ENCODE measurements around the gene PAK6.

PAK6 gene

GRCh38 chr15:40293905-40294895 lies 55.3 kb downstream of the PAK6 start:
- DNase-seq = no peak

- no peak for DNase-seq
Observed at GRCh38 chr15:40295297-40295696, 56.4 kb downstream of the PAK6 start.

- DNase-seq = no peak
Observed at GRCh38 chr15:40295877-40296560, 57.2 kb downstream of the PAK6 start.

GRCh38 chr15:40296561-40297230 lies 57.8 kb downstream of the PAK6 start:
- DNase-seq = no peak

GRCh38 chr15:40297356-40297755 lies 58.5 kb downstream of the PAK6 start:
- DNase-seq = no peak

- no peak for DNase-seq
Observed at GRCh38 chr15:40298216-40298935, 59.5 kb downstream of the PAK6 start.

- no peak for DNase-seq
Observed at GRCh38 chr15:40300367-40300766, 61.5 kb downstream of the PAK6 start.

- no peak for DNase-seq
Observed at GRCh38 chr15:40300771-40301170, 61.9 kb downstream of the PAK6 start.

GRCh38 chr15:40301467-40302179 lies 62.8 kb downstream of the PAK6 start:
- DNase-seq = no peak

GRCh38 chr15:40302288-40302886 lies 63.5 kb downstream of the PAK6 start:
- DNase-seq = no peak

- DNase-seq = no peak
Observed at GRCh38 chr15:40302981-40303380, 64.1 kb downstream of the PAK6 start.

GRCh38 chr15:40303576-40303975 lies 64.7 kb downstream of the PAK6 start:
- DNase-seq = no peak

GRCh38 chr15:40305281-40305680 lies 66.4 kb downstream of the PAK6 start:
- DNase-seq = no peak

GRCh38 chr15:40306371-40306770 lies 67.5 kb downstream of the PAK6 start:
- no peak for DNase-seq

- no peak for DNase-seq
Observed at GRCh38 chr15:40306908-40307307, 68.0 kb downstream of the PAK6 start.

GRCh38 chr15:40307421-40308211 lies 68.8 kb downstream of the PAK6 start, which contains the start of gene PLCB2:
PLCB2 (minus strand) TSS chr15:40307935; CDS start chr15:40307672, 263 bp downstream.
- DNase-seq = peak; percentile 80

GRCh38 chr15:40309344-40309862 lies 70.5 kb downstream of the PAK6 start:
- no peak for DNase-seq

- DNase-seq = peak; percentile 62
Observed at GRCh38 chr15:40310001-40310959, 71.4 kb downstream of the PAK6 start.

GRCh38 chr15:40310993-40311392 lies 72.1 kb downstream of the PAK6 start:
- DNase-seq = no peak

Data from activated T-cell treated with anti-CD3 and anti-CD28 coated beads, Interleukin-2, amount 50 U/mL, for 1 hour (primary cell).